Neural crest cell (in vitro differentiated cells): ENCODE measurements around the gene RBBP8NL. TPM values are rescaled to one million over a fixed set of nuclear protein-coding genes. Genes with fewer than 3 reads are reported as not detected.
A peak's percentile ranks its signal among the peaks of the same experiment; 100 is the strongest.
"Not testable (repeated sequence)": the region's sequence is repeated elsewhere in the genome, so short reads cannot be mapped to it uniquely, and the experiment has no call there.

Experiments
- DNase-seq: peaks from one replicate; pipeline ENCODE4 v3.0.0; 2021; ENCODE audit warnings: low read depth, mixed read lengths, low spot score
- H3K27ac Mint-ChIP-seq: one replicate; pipeline ENCODE4 v1.8.0; 2021; ENCODE audit warnings: mild to moderate bottlenecking, mixed read lengths; ENCODE audit not compliant: unreplicated experiment
- H3K27me3 Mint-ChIP-seq: 2 replicates; pipeline ENCODE4 v1.8.0; 2021; ENCODE audit warnings: low read depth, mild to moderate bottlenecking, mixed read lengths
- H3K36me3 Mint-ChIP-seq: 2 replicates; pipeline ENCODE4 v1.8.0; 2021; ENCODE audit warnings: low read depth, mild to moderate bottlenecking, mixed read lengths
- H3K4me1 Mint-ChIP-seq: 2 replicates; pipeline ENCODE4 v1.8.0; 2021; ENCODE audit warnings: mixed read lengths
- H3K4me3 Mint-ChIP-seq: one replicate; pipeline ENCODE4 v1.8.0; 2021; ENCODE audit warnings: mild to moderate bottlenecking, mixed read lengths
- H3K9me3 Mint-ChIP-seq: 2 replicates; pipeline ENCODE4 v1.8.0; 2021; ENCODE audit warnings: mixed read lengths
- CTCF ChIP-seq: fragments of 200-600 bp; sonication (generic); conservative IDR thresholded peaks from 2 replicates; pipeline ENCODE4 v1.5.0; 2021; ENCODE audit warnings: antibody characterized with exemption, mild to moderate bottlenecking
- total RNA-seq: library from RNA; stranded (reverse); gene quantifications from 2 replicates; pipeline ENCODE4 v1.2.1, GENCODE V29; 2021

The RBBP8NL gene
- total RNA-seq, 1 donor from 2014 or later: not detected

GRCh38 chr20:62377064-62377461, 50.3 kb downstream of the RBBP8NL start:
- Mint-ChIP-seq H3K36me3 (peaks cover 5% of the 10 kb centered on the region), H3K4me1 (peaks cover 14% of the 10 kb centered on the region), H3K27me3 (no peaks in the 10 kb centered on the region), H3K27ac (no peak overlapping the region), H3K4me3 (peak overlapping the region; percentile 12), H3K9me3 (peaks cover 4% of the 10 kb centered on the region)
- no peak for TF ChIP-seq CTCF
- no peak for DNase-seq

- DNase-seq: no peak
- Mint-ChIP-seq H3K27me3 (no peaks in the 10 kb centered on the region), H3K36me3 (no peaks in the 10 kb centered on the region), H3K9me3 (no peaks in the 10 kb centered on the region), H3K4me1 (peaks cover 10% of the 10 kb centered on the region), H3K4me3 (no peak overlapping the region), H3K27ac (peak overlapping the region; percentile 88)
- peak; percentile 36 for TF ChIP-seq CTCF
Measured at GRCh38 chr20:62376112-62377063, 51.0 kb downstream of the RBBP8NL start.

GRCh38 chr20:62374331-62375152, 52.8 kb downstream of the RBBP8NL start:
- H3K4me3 Mint-ChIP-seq: peak overlapping the region; percentile 20
- H3K27me3 Mint-ChIP-seq: no peaks in the 10 kb centered on the region
- peak overlapping the region; percentile 96 for H3K27ac Mint-ChIP-seq
- H3K4me1 Mint-ChIP-seq: peaks cover 10% of the 10 kb centered on the region
- H3K36me3 Mint-ChIP-seq: no peaks in the 10 kb centered on the region
- H3K9me3 Mint-ChIP-seq: no peaks in the 10 kb centered on the region
- no peak for TF ChIP-seq CTCF
- no peak for DNase-seq

GRCh38 chr20:62373631-62374179, 53.6 kb downstream of the RBBP8NL start:
- not testable (repeated sequence) for DNase-seq, H3K36me3 Mint-ChIP-seq, H3K4me3 Mint-ChIP-seq, H3K27me3 Mint-ChIP-seq, H3K9me3 Mint-ChIP-seq, H3K27ac Mint-ChIP-seq
- peaks cover 16% of the 10 kb centered on the region for H3K4me1 Mint-ChIP-seq

- no peak for TF ChIP-seq CTCF
- peaks cover 10% of the 10 kb centered on the region for H3K27me3 Mint-ChIP-seq
- peaks cover 15% of the 10 kb centered on the region for H3K4me1 Mint-ChIP-seq
- no peaks in the 10 kb centered on the region for H3K36me3 Mint-ChIP-seq
- H3K4me3 Mint-ChIP-seq: no peak overlapping the region
- no peak for DNase-seq
- no peak overlapping the region for H3K27ac Mint-ChIP-seq
- no peaks in the 10 kb centered on the region for H3K9me3 Mint-ChIP-seq
Measured at GRCh38 chr20:62372042-62372993, 55.0 kb downstream of the RBBP8NL start.
